ENCODE measurements around the gene MAP4K1. TPM values are rescaled to one million over a fixed set of nuclear protein-coding genes. Genes with fewer than 3 reads are reported as not detected.
"Not testable (repeated sequence)": the region's sequence is repeated elsewhere in the genome, so short reads cannot be mapped to it uniquely, and the experiment has no call there.

The MAP4K1 gene
- total RNA-seq, 1 experiment from 2014 or later = 0.29 TPM

- in situ Hi-C loops (cut with HindIII; ENCODE audit: low pct_unique_long_range_greater_than_20kb, low sequenced_read_pairs) = no loop called here
- DNase-seq (ENCODE audit: low read depth, low spot score) = no peak
Measured at GRCh38 chr19:38559428-38560401, 58.0 kb downstream of the MAP4K1 start.

- in situ Hi-C loops (cut with HindIII; ENCODE audit: low pct_unique_long_range_greater_than_20kb, low sequenced_read_pairs); DNase-seq (ENCODE audit: low read depth, low spot score): not testable (repeated sequence)
Measured at GRCh38 chr19:38558933-38559332, 58.8 kb downstream of the MAP4K1 start.

- in situ Hi-C loops (cut with HindIII; ENCODE audit: low pct_unique_long_range_greater_than_20kb, low sequenced_read_pairs) = no loop called here
Measured at GRCh38 chr19:38557205-38557799, 60.5 kb downstream of the MAP4K1 start.

GRCh38 chr19:38556521-38557174 is 61.1 kb downstream of the MAP4K1 start:
- peak; percentile 15 for DNase-seq (ENCODE audit: low read depth, low spot score)
- in situ Hi-C loops (cut with HindIII; ENCODE audit: low pct_unique_long_range_greater_than_20kb, low sequenced_read_pairs) = no loop called here

More at GRCh38 chr19:38557205-38557799, 60.5 kb downstream of the MAP4K1 start:
- DNase-seq (ENCODE audit: low read depth, low spot score) = no peak

GRCh38 chr19:38555200-38555599 is 62.6 kb downstream of the MAP4K1 start:
- in situ Hi-C loops (cut with HindIII; ENCODE audit: low pct_unique_long_range_greater_than_20kb, low sequenced_read_pairs) = no loop called here
- no peak for DNase-seq (ENCODE audit: low read depth, low spot score)

GRCh38 chr19:38554676-38555141 is 63.0 kb downstream of the MAP4K1 start:
- no peak for DNase-seq (ENCODE audit: low read depth, low spot score)
- in situ Hi-C loops (cut with HindIII; ENCODE audit: low pct_unique_long_range_greater_than_20kb, low sequenced_read_pairs) = no loop called here

GRCh38 chr19:38553239-38553638 is 64.5 kb downstream of the MAP4K1 start:
- in situ Hi-C loops (cut with HindIII; ENCODE audit: low pct_unique_long_range_greater_than_20kb, low sequenced_read_pairs); DNase-seq (ENCODE audit: low read depth, low spot score): not testable (repeated sequence)

- DNase-seq (ENCODE audit: low read depth, low spot score) = no peak
- in situ Hi-C loops (cut with HindIII; ENCODE audit: low pct_unique_long_range_greater_than_20kb, low sequenced_read_pairs) = no loop called here
Measured at GRCh38 chr19:38551450-38551813, 66.3 kb downstream of the MAP4K1 start.

GRCh38 chr19:38550376-38550775 is 67.4 kb downstream of the MAP4K1 start:
- no peak for DNase-seq (ENCODE audit: low read depth, low spot score)
- in situ Hi-C loops (cut with HindIII; ENCODE audit: low pct_unique_long_range_greater_than_20kb, low sequenced_read_pairs) = no loop called here

GRCh38 chr19:38549942-38550341 is 67.8 kb downstream of the MAP4K1 start:
- in situ Hi-C loops (cut with HindIII; ENCODE audit: low pct_unique_long_range_greater_than_20kb, low sequenced_read_pairs) = no loop called here
- no peak for DNase-seq (ENCODE audit: low read depth, low spot score)

GRCh38 chr19:38549061-38549460 is 68.7 kb downstream of the MAP4K1 start:
- DNase-seq (ENCODE audit: low read depth, low spot score) = no peak
- in situ Hi-C loops (cut with HindIII; ENCODE audit: low pct_unique_long_range_greater_than_20kb, low sequenced_read_pairs) = no loop called here

- in situ Hi-C loops (cut with HindIII; ENCODE audit: low pct_unique_long_range_greater_than_20kb, low sequenced_read_pairs) = no loop called here
Measured at GRCh38 chr19:38547421-38547820, 70.3 kb downstream of the MAP4K1 start.

GRCh38 chr19:38545596-38545995 is 72.2 kb downstream of the MAP4K1 start:
- in situ Hi-C loops (cut with HindIII; ENCODE audit: low pct_unique_long_range_greater_than_20kb, low sequenced_read_pairs) = no loop called here
- no peak for DNase-seq (ENCODE audit: low read depth, low spot score)

More at GRCh38 chr19:38547421-38547820, 70.3 kb downstream of the MAP4K1 start:
- no peak for DNase-seq (ENCODE audit: low read depth, low spot score)

GRCh38 chr19:38544569-38545315 is 73.0 kb downstream of the MAP4K1 start:
- in situ Hi-C loops (cut with HindIII; ENCODE audit: low pct_unique_long_range_greater_than_20kb, low sequenced_read_pairs) = no loop called here
- DNase-seq (ENCODE audit: low read depth, low spot score) = peak; percentile 43

GRCh38 chr19:38543807-38544568 is 73.8 kb downstream of the MAP4K1 start:
- in situ Hi-C loops (cut with HindIII; ENCODE audit: low pct_unique_long_range_greater_than_20kb, low sequenced_read_pairs) = no loop called here
- peak; percentile 88 for DNase-seq (ENCODE audit: low read depth, low spot score)

GRCh38 chr19:38543286-38543806 is 74.4 kb downstream of the MAP4K1 start:
- in situ Hi-C loops (cut with HindIII; ENCODE audit: low pct_unique_long_range_greater_than_20kb, low sequenced_read_pairs) = no loop called here
- DNase-seq (ENCODE audit: low read depth, low spot score) = no peak

GRCh38 chr19:38542040-38542439 is 75.7 kb downstream of the MAP4K1 start:
- in situ Hi-C loops (cut with HindIII; ENCODE audit: low pct_unique_long_range_greater_than_20kb, low sequenced_read_pairs) = no loop called here
- no peak for DNase-seq (ENCODE audit: low read depth, low spot score)

Measured in SK-MEL-5 (cell line).